Stimulated activated naive CD8-positive, alpha-beta T cell treated with anti-CD3 and anti-CD28 coated beads, Interleukin-15, amount 100 ng/mL, for 72 hours (primary cell): ENCODE measurements around the gene NUDCD2.
"Not testable (repeated sequence)": the region's sequence is repeated elsewhere in the genome, so short reads cannot be mapped to it uniquely, and the experiment has no call there.

Experiments
- ATAC-seq: fragments of 150-1000 bp; cut with Tn5 transposase; 2 replicates; pipeline ENCODE4 v1.10.0; 2021; ENCODE audit warnings: mild to moderate bottlenecking, moderate library complexity
- DNase-seq, 2 donors: peaks; one replicate each; pipeline ENCODE4 v3.0.0; 2021 to 2022
- H3K27ac Mint-ChIP-seq, 2 donors: one replicate each; pipeline ENCODE4 v1.8.0; 2022; ENCODE audit warnings: mild to moderate bottlenecking in 2 of 2, mixed read lengths in 2 of 2, moderate library complexity in 2 of 2
- H3K27me3 Mint-ChIP-seq: one replicate; pipeline ENCODE4 v1.8.0; 2022; ENCODE audit warnings: mixed read lengths
- H3K4me1 Mint-ChIP-seq: one replicate; pipeline ENCODE4 v1.8.0; 2022; ENCODE audit warnings: mild to moderate bottlenecking, mixed read lengths
- H3K4me3 Mint-ChIP-seq, 2 donors: one replicate each; pipeline ENCODE4 v1.8.0; 2022; ENCODE audit warnings: mild to moderate bottlenecking in 2 of 2, mixed read lengths in 2 of 2, moderate library complexity in 1 of 2
- H3K9me3 Mint-ChIP-seq, 2 donors: one replicate each; pipeline ENCODE4 v1.8.0; 2022; ENCODE audit warnings: mixed read lengths in 2 of 2

The NUDCD2 gene

GRCh38 chr5:163489055-163489744, 29.3 kb upstream of the NUDCD2 start:
- Mint-ChIP-seq H3K27me3 (no peaks in the 10 kb centered on the region), H3K9me3 (no peaks in the 10 kb centered on the region), H3K4me1 (no peaks in the 10 kb centered on the region), H3K27ac (peak overlapping the region in 1 of 2 donors; percentile 42), H3K4me3 (no peak overlapping the region)
- DNase-seq (no peak), ATAC-seq (no peak)

DNA sequence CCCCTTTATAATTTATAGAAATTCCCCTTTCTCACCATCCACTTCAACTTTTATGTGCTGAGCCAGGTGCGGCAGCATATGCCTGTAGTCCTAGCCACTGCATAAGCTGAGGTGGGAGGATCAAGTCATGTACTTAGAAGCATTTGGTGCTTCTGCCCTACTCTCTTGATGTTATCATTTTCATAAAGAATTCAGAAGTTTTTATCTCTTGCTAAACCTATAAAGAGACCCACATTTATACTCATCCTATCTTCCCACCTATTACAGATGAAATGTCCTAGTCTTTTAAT, 19.0 kb upstream of the NUDCD2 start:
- no peaks in the 10 kb centered on the region for H3K27me3 Mint-ChIP-seq
- no peak overlapping the region for H3K4me3 Mint-ChIP-seq
- ATAC-seq (no peak), DNase-seq (no peak)
- no peaks in the 10 kb centered on the region for H3K9me3 Mint-ChIP-seq
- no peak overlapping the region for H3K27ac Mint-ChIP-seq
- no peaks in the 10 kb centered on the region for H3K4me1 Mint-ChIP-seq

GRCh38 chr5:163478126-163478981, 18.5 kb upstream of the NUDCD2 start:
- Mint-ChIP-seq H3K4me1 (no peaks in the 10 kb centered on the region), H3K27ac (no peak overlapping the region), H3K9me3 (no peaks in the 10 kb centered on the region), H3K4me3 (no peak overlapping the region), H3K27me3 (no peaks in the 10 kb centered on the region)
- DNase-seq (no peak), ATAC-seq (no peak)

- ATAC-seq (no peak), DNase-seq (no peak)
- Mint-ChIP-seq H3K27ac (no peak overlapping the region), H3K27me3 (no peaks in the 10 kb centered on the region), H3K9me3 (no peaks in the 10 kb centered on the region), H3K4me1 (no peaks in the 10 kb centered on the region), H3K4me3 (no peak overlapping the region)
These were observed 15.5 kb upstream of the NUDCD2 start for GRCh38 chr5:163475411-163475810.

GRCh38 chr5:163473635-163474243, 13.8 kb upstream of the NUDCD2 start:
- H3K27me3 Mint-ChIP-seq = no peaks in the 10 kb centered on the region
- no peak overlapping the region for H3K4me3 Mint-ChIP-seq
- DNase-seq (no peak), ATAC-seq (no peak)
- H3K27ac Mint-ChIP-seq = no peak overlapping the region
- no peaks in the 10 kb centered on the region for H3K9me3 Mint-ChIP-seq
- H3K4me1 Mint-ChIP-seq = no peaks in the 10 kb centered on the region

GRCh38 chr5:163467682-163468081, 7.8 kb upstream of the NUDCD2 start:
- H3K27ac Mint-ChIP-seq = peak overlapping the region in 1 of 2 donors; percentile 34
- no peaks in the 10 kb centered on the region for H3K9me3 Mint-ChIP-seq
- H3K4me3 Mint-ChIP-seq = no peak overlapping the region
- no peaks in the 10 kb centered on the region for H3K27me3 Mint-ChIP-seq
- H3K4me1 Mint-ChIP-seq = peaks cover under 1% of the 10 kb centered on the region
- ATAC-seq (no peak), DNase-seq (no peak)

- no peaks in the 10 kb centered on the region for H3K27me3 Mint-ChIP-seq
- ATAC-seq (no peak), DNase-seq (no peak)
- H3K4me1 Mint-ChIP-seq = peaks cover 10% of the 10 kb centered on the region
- H3K4me3 Mint-ChIP-seq = peak overlapping the region in 1 of 2 donors; percentile 86
- H3K27ac Mint-ChIP-seq = no peak overlapping the region
- no peaks in the 10 kb centered on the region for H3K9me3 Mint-ChIP-seq
These were observed 3.1 kb upstream of the NUDCD2 start for GRCh38 chr5:163463063-163463435.

GRCh38 chr5:163460562-163461171, 765 bp upstream of the NUDCD2 start, which contains the start of gene HMMR:
TSS of gene HMMR (plus strand) at chr5:163460632. CDS start at chr5:163460693, 61 bp downstream.
- Mint-ChIP-seq H3K4me1 (peaks cover 32% of the 10 kb centered on the region), H3K9me3 (no peaks in the 10 kb centered on the region), H3K4me3 (peak within 1 kb of the TSS; percentile 96 to 97), H3K27me3 (no peaks in the 10 kb centered on the region), H3K27ac (peak within 1 kb of the TSS; percentile 99 to 100)
- ATAC-seq (peak; percentile 0), DNase-seq (no peak)

- H3K4me1 Mint-ChIP-seq = peaks cover 43% of the 10 kb centered on the region
- no peaks in the 10 kb centered on the region for H3K27me3 Mint-ChIP-seq
- DNase-seq (no peak), ATAC-seq (no peak)
- H3K9me3 Mint-ChIP-seq = no peaks in the 10 kb centered on the region
- H3K27ac Mint-ChIP-seq = peak overlapping the region; percentile 99 to 100
- H3K4me3 Mint-ChIP-seq = peak overlapping the region; percentile 96 to 97
These were observed 462 bp downstream of the NUDCD2 start for GRCh38 chr5:163459462-163459818.

- Mint-ChIP-seq H3K4me3 (peak overlapping the region; percentile 96 to 97), H3K4me1 (peaks cover 43% of the 10 kb centered on the region), H3K27ac (peak overlapping the region; percentile 99 to 100), H3K27me3 (no peaks in the 10 kb centered on the region), H3K9me3 (no peaks in the 10 kb centered on the region)
- ATAC-seq (no peak), DNase-seq (no peak)
These were observed 1.0 kb downstream of the NUDCD2 start for GRCh38 chr5:163458778-163459385.

DNA sequence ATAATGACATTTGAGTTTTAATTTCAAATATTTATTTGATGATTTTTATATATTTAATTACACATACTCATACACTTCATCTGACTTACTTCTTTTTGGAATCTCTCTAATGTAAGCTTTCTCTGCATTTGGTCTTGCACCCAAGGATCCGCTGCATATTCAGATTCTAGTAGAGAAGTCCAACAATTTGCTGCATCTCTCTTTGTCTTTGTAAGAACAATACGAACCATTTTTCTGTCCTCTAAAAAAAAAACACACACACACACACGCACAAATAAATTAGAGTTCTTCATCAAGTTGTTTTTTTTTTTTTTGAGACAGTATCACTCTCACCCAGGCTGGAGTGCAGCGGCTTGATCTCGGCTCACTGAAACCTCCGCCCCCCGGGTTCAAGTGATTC, 3.1 kb downstream of the NUDCD2 start:
- no peak for ATAC-seq
- H3K4me1 Mint-ChIP-seq = peaks cover 37% of the 10 kb centered on the region
- H3K27me3 Mint-ChIP-seq = no peaks in the 10 kb centered on the region
- peak overlapping the region in 1 of 2 donors; percentile 30 for H3K4me3 Mint-ChIP-seq
- H3K27ac Mint-ChIP-seq = no peak overlapping the region
- DNase-seq = no peak
- no peaks in the 10 kb centered on the region for H3K9me3 Mint-ChIP-seq

- DNase-seq (no peak), ATAC-seq (no peak)
- peak overlapping the region in 1 of 2 donors; percentile 45 for H3K4me3 Mint-ChIP-seq
- H3K4me1 Mint-ChIP-seq = peaks cover 37% of the 10 kb centered on the region
- H3K27ac Mint-ChIP-seq = peak overlapping the region in 1 of 2 donors; percentile 53
- H3K9me3 Mint-ChIP-seq = no peaks in the 10 kb centered on the region
- H3K27me3 Mint-ChIP-seq = no peaks in the 10 kb centered on the region
These were observed 3.8 kb downstream of the NUDCD2 start for GRCh38 chr5:163456029-163456589.

DNA sequence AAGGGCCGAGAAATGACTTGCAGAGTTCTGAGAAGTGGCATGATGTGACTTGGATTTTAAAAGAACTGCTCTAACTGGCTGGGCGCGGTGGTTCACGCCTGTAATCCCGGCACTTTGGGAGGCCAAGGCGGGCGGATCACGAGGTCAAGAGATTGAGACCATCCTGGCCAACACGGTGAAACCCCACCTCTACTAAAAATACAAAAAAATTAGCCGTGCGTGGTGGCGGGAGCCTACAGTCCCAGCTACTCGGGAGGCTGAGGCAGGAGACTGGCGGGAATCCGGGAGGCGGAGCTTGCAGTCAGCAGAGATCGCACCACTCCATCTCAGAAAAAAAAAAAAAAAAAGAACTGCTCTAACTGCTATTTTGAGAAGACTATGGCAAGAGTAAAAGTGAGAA, 4.5 kb downstream of the NUDCD2 start:
- not testable (repeated sequence) for H3K9me3 Mint-ChIP-seq, ATAC-seq, DNase-seq, H3K27me3 Mint-ChIP-seq, H3K27ac Mint-ChIP-seq
- Mint-ChIP-seq H3K4me3 (peak overlapping the region in 1 of 2 donors; percentile 22), H3K4me1 (peaks cover 37% of the 10 kb centered on the region)

GRCh38 chr5:163453705-163454104, 6.2 kb downstream of the NUDCD2 start:
- Mint-ChIP-seq H3K4me1 (peaks cover 33% of the 10 kb centered on the region), H3K4me3 (no peak overlapping the region), H3K9me3 (no peaks in the 10 kb centered on the region)

DNA sequence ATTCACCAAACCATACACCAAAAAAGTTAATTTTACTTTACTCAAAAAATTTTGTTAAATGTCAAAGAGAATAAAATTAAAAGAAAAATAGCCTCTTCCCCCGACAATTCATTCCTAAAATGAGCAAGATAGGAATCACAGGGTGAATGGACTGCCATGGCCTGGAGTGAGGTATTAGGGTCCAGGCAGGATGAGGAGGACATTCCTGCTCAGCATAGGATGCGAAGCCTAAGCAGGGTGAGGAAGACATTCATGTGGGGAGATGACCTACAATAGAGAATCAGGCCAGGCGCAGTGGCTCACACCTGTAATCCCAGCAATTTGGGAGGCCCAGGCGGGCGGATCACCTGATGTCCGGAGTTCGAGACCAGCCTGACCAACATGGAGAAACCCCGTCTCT, 8.4 kb downstream of the NUDCD2 start:
- DNase-seq (no peak), ATAC-seq (no peak)
- Mint-ChIP-seq H3K4me1 (peaks cover 24% of the 10 kb centered on the region), H3K27ac (no peak overlapping the region), H3K9me3 (no peaks in the 10 kb centered on the region), H3K4me3 (no peak overlapping the region), H3K27me3 (no peaks in the 10 kb centered on the region)

More at GRCh38 chr5:163453705-163454104, 6.2 kb downstream of the NUDCD2 start:
- no peak overlapping the region for H3K27ac Mint-ChIP-seq
- no peaks in the 10 kb centered on the region for H3K27me3 Mint-ChIP-seq
- no peak for DNase-seq
- no peak for ATAC-seq
